IMR-90 (cell line): Measurements from ENCODE around the gene VPS13A. TPM values are rescaled to one million over a fixed set of nuclear protein-coding genes. Genes with fewer than 3 reads are reported as not detected.

Experiments
- ATAC-seq: fragments of 200-7000 bp; cut with Tn5 transposase; 2 replicates; pipeline ENCODE4 v1.9.1; 2020; ENCODE audit warnings: low read depth, mild to moderate bottlenecking, moderate library complexity
- BruUV-seq: library from RNA; stranded (reverse); fragments of 400-500 nt; replicated peaks from 2 replicates; lab custom pipeline; 2021; lab: Mats Ljungman, UMichigan
- CTCF ChIA-PET: fragments of 300-600 bp; formaldehyde crosslinking; extraction: SDS; loops from one replicate; lab custom pipeline; 2021; ENCODE audit warnings: antibody characterized with exemption; lab: Yijun Ruan, JAX
- POLR2A ChIA-PET: fragments of 300-600 bp; sonication (Branson Sonifier 250); formaldehyde crosslinking; loops from one replicate; lab custom pipeline; 2022; ENCODE audit warnings: antibody characterized with exemption; ENCODE audit not compliant: unreplicated experiment; lab: Charles Lee
- DNase-seq: peaks from one replicate; pipeline ENCODE4 v3.0.0; 2013
- H2AFZ ChIP-seq: replicated peaks from 2 replicates; pipeline ENCODE3; 2013; ENCODE audit warnings: low read length, mild to moderate bottlenecking; ENCODE audit not compliant: poor library complexity
- H2AK5ac ChIP-seq: 2 replicates; pipeline ENCODE4 v1.6.1; 2013; ENCODE audit warnings: low read depth, low read length, inconsistent platforms
- H2AK9ac ChIP-seq: replicated peaks from 2 replicates; pipeline ENCODE3; 2013; ENCODE audit warnings: mild to moderate bottlenecking, low read depth, low read length, moderate library complexity; ENCODE audit not compliant: poor library complexity
- H2BK120ac ChIP-seq: 2 replicates; pipeline ENCODE4 v1.6.1; 2013; ENCODE audit warnings: low read depth, low read length, inconsistent platforms
- H2BK15ac ChIP-seq: 3 replicates; pipeline ENCODE4 v1.6.1; 2013; ENCODE audit warnings: low read depth, low read length, inconsistent platforms
- H2BK20ac ChIP-seq: 2 replicates; pipeline ENCODE4 v1.6.1; 2013; ENCODE audit warnings: low read depth, mild to moderate bottlenecking, inconsistent platforms, low read length, moderate library complexity
- H2BK5ac ChIP-seq: 2 replicates; pipeline ENCODE4 v1.6.1; 2013; ENCODE audit warnings: mild to moderate bottlenecking, low read depth, low read length, inconsistent platforms; ENCODE audit not compliant: poor library complexity, severe bottlenecking
- H3K14ac ChIP-seq: replicated peaks from 2 replicates; pipeline ENCODE4 v1.6.1; 2013; ENCODE audit warnings: low read depth, low read length, inconsistent platforms
- H3K18ac ChIP-seq: 2 replicates; pipeline ENCODE4 v1.6.1; 2013; ENCODE audit warnings: low read depth, low read length, control low read depth
- H3K23ac ChIP-seq: 2 replicates; pipeline ENCODE4 v1.6.1; 2013; ENCODE audit warnings: low read depth, low read length, inconsistent platforms
- H3K27ac ChIP-seq: 2 replicates; pipeline ENCODE4 v1.5.1; 2013; ENCODE audit warnings: mild to moderate bottlenecking, control low read depth, low read length; ENCODE audit not compliant: insufficient read depth
- H3K27me3 ChIP-seq: 2 replicates; pipeline ENCODE4 v1.6.1; 2013; ENCODE audit warnings: low read length; ENCODE audit not compliant: control insufficient read depth, insufficient read depth
- H3K36me3 ChIP-seq: 2 replicates; pipeline ENCODE4 v1.6.1; 2013; ENCODE audit warnings: low read length, mixed read lengths; ENCODE audit not compliant: control insufficient read depth, insufficient read depth
- H3K4ac ChIP-seq: 2 replicates; pipeline ENCODE4 v1.6.1; 2013; ENCODE audit warnings: low read depth, low read length, inconsistent platforms
- H3K4me1 ChIP-seq: 2 replicates; pipeline ENCODE4 v1.6.1; 2013; ENCODE audit warnings: low read length, mixed read lengths; ENCODE audit not compliant: control insufficient read depth, insufficient read depth
- H3K4me2 ChIP-seq: 2 replicates; pipeline ENCODE4 v1.6.1; 2013; ENCODE audit warnings: low read depth, mild to moderate bottlenecking, control low read depth, low read length, moderate library complexity
- H3K4me3 ChIP-seq: 2 replicates; pipeline ENCODE4 v1.5.1; 2013; ENCODE audit warnings: low read depth, mild to moderate bottlenecking, control low read depth, low read length, moderate library complexity; ENCODE audit not compliant: insufficient read depth
- H3K56ac ChIP-seq: 2 replicates; pipeline ENCODE4 v1.6.1; 2013; ENCODE audit warnings: low read length, inconsistent platforms; ENCODE audit not compliant: insufficient read depth; ENCODE audit errors: extremely low read depth
- H3K79me1 ChIP-seq, 2 experiments: 2 replicates each; pipeline ENCODE4 v1.6.1; 2013; ENCODE audit warnings: low read length in 2 of 2, inconsistent platforms in 1 of 2, low read depth in 1 of 2
- H3K9ac ChIP-seq: 2 replicates; pipeline ENCODE4 v1.6.1; 2013; ENCODE audit warnings: low read depth, low read length, control low read depth
- H3K9me1 ChIP-seq: 2 replicates; pipeline ENCODE4 v1.6.1; 2013; ENCODE audit warnings: low read length, inconsistent platforms; ENCODE audit not compliant: insufficient read depth
- H3K9me3 ChIP-seq: 2 replicates; pipeline ENCODE4 v1.6.1; 2013; ENCODE audit warnings: low read length; ENCODE audit not compliant: control insufficient read depth, insufficient read depth
- H4K20me1 ChIP-seq: 2 replicates; pipeline ENCODE4 v1.6.1; 2013; ENCODE audit warnings: low read length, inconsistent platforms; ENCODE audit not compliant: insufficient read depth
- H4K5ac ChIP-seq: 2 replicates; pipeline ENCODE4 v1.6.1; 2013; ENCODE audit warnings: mild to moderate bottlenecking, low read depth, low read length, control low read depth
- H4K8ac ChIP-seq, 2 experiments: 2 replicates each; pipeline ENCODE4 v1.6.1; 2013; ENCODE audit warnings: low read depth in 2 of 2, low read length in 2 of 2, control low read depth in 1 of 2, inconsistent platforms in 1 of 2
- H4K91ac ChIP-seq: 2 replicates; pipeline ENCODE4 v1.6.1; 2013; ENCODE audit warnings: low read depth, low read length, inconsistent platforms; ENCODE audit not compliant: insufficient read depth
- BHLHE40 ChIP-seq: fragments of 150-350 bp; IDR thresholded peaks from 2 replicates; pipeline ENCODE4 v1.6.1; 2016; ENCODE audit warnings: mild to moderate bottlenecking, low read depth, low read length
- CEBPB ChIP-seq: IDR thresholded peaks from 2 replicates; pipeline ENCODE4 v1.6.1; 2012; ENCODE audit warnings: low read depth, low read length, improper control_type of control experiment
- CHD1 ChIP-seq: IDR thresholded peaks from 2 replicates; pipeline ENCODE4 v1.6.1; 2012; ENCODE audit warnings: low read depth, low read length, improper control_type of control experiment
- FOS ChIP-seq: fragments of 150-350 bp; IDR thresholded peaks from 2 replicates; pipeline ENCODE4 v1.6.1; 2016; ENCODE audit warnings: low read depth, low read length
- MAFK ChIP-seq: IDR thresholded peaks from 2 replicates; pipeline ENCODE4 v1.6.1; 2012; ENCODE audit warnings: low read depth, low read length, improper control_type of control experiment
- MAZ ChIP-seq: IDR thresholded peaks from 2 replicates; pipeline ENCODE4 v1.6.1; 2012; ENCODE audit warnings: low read depth, mild to moderate bottlenecking, low read length, improper control_type of control experiment, moderate library complexity, borderline replicate concordance
- MXI1 ChIP-seq: IDR thresholded peaks from 2 replicates; pipeline ENCODE4 v1.6.1; 2012; ENCODE audit warnings: low read depth, mild to moderate bottlenecking, low read length, moderate library complexity, borderline replicate concordance
- NFE2L2 ChIP-seq: fragments of 150-350 bp; IDR thresholded peaks from 2 replicates; pipeline ENCODE4 v1.6.1; 2016; ENCODE audit warnings: low read depth, mild to moderate bottlenecking, low read length
- POLR2A ChIP-seq: IDR thresholded peaks from 2 replicates; pipeline ENCODE4 v1.6.1; 2012; ENCODE audit warnings: mild to moderate bottlenecking, low read depth, low read length
- RAD21 ChIP-seq: IDR thresholded peaks from 2 replicates; pipeline ENCODE4 v1.6.1; 2012; ENCODE audit warnings: low read length, improper control_type of control experiment
- RCOR1 ChIP-seq: IDR thresholded peaks from 2 replicates; pipeline ENCODE4 v1.6.1; 2012; ENCODE audit warnings: mild to moderate bottlenecking, low read length, improper control_type of control experiment; ENCODE audit not compliant: insufficient replicate concordance
- RFX5 ChIP-seq: IDR thresholded peaks from 2 replicates; pipeline ENCODE4 v1.8.0; 2012; ENCODE audit warnings: low read depth, mild to moderate bottlenecking, low read length, moderate library complexity
- SMC3 ChIP-seq: fragments of 150-350 bp; IDR thresholded peaks from 2 replicates; pipeline ENCODE4 v1.6.1; 2016; ENCODE audit warnings: low read depth, mild to moderate bottlenecking, antibody characterized with exemption, low read length, moderate library complexity
- WGBS, 2 experiments: methylation state at CpG; one replicate each; pipeline versions ENCODE4 v1.1.5 to v1.1.7; 2013; ENCODE audit warnings: missing lambda C conversion rate in 2 of 2; ENCODE audit not compliant: insufficient read length in 1 of 2; ENCODE audit errors: extremely low coverage in 2 of 2; 5-methylcytosine and 5-hydroxymethylcytosine counted together
- dilution Hi-C: fragments of 300-500 bp; cut with HindIII; formaldehyde crosslinking; loops from one replicate; pipeline ENCODE4 v1.14.3; 2018; ENCODE audit warnings: low sequenced_read_pairs; ENCODE audit not compliant: unreplicated experiment
- in situ Hi-C: fragments of 300-500 bp; cut with MboI; formaldehyde crosslinking; loops from 3 replicates; pipeline ENCODE4 v1.14.3; 2019; ENCODE audit warnings: low sequenced_read_pairs, inconsistent platforms, mixed read lengths
- intact Hi-C: fragments of 100-400 bp; cut with micrococcal nuclease; formaldehyde crosslinking; loops from 2 replicates; pipeline ENCODE4 v1.10.0; 2022
- polyA plus RNA-seq, 3 experiments: library from polyadenylated mRNA; depleted of rRNA; stranded (reverse); fragments of >200 nt; gene quantifications; 2 replicates each; pipeline ENCODE4 v1.2.3, GENCODE V29; 2012; ENCODE audit warnings: low replicate concordance in 1 of 3
- total RNA-seq: library from RNA; depleted of rRNA; stranded (reverse); fragments of >200 nt; gene quantifications from 2 replicates; pipeline ENCODE4 v1.2.3, GENCODE V29; 2012
- TF ChIP-seq, protein P1 (sequence below): conservative IDR thresholded peaks from 2 replicates; pipeline ENCODE4 v1.5.1; 2012; ENCODE audit warnings: mild to moderate bottlenecking, low read depth, low read length, improper control_type of control experiment
- TF ChIP-seq, protein P2 (sequence below): fragments of 150-350 bp; IDR thresholded peaks from 2 replicates; pipeline ENCODE4 v1.6.1; 2017; ENCODE audit warnings: mild to moderate bottlenecking, antibody characterized with exemption, low read length, low read depth
- TF ChIP-seq, protein P3 (sequence below): fragments of 150-350 bp; IDR thresholded peaks from 2 replicates; pipeline ENCODE4 v1.6.1; 2016; ENCODE audit warnings: low read depth, mild to moderate bottlenecking, low read length, moderate library complexity, borderline replicate concordance

VPS13A gene
- total and polyA plus RNA-seq, 2 of the 4 experiments (the other 2 are of a cell fraction), result 10.4 to 26.5 TPM

DNA sequence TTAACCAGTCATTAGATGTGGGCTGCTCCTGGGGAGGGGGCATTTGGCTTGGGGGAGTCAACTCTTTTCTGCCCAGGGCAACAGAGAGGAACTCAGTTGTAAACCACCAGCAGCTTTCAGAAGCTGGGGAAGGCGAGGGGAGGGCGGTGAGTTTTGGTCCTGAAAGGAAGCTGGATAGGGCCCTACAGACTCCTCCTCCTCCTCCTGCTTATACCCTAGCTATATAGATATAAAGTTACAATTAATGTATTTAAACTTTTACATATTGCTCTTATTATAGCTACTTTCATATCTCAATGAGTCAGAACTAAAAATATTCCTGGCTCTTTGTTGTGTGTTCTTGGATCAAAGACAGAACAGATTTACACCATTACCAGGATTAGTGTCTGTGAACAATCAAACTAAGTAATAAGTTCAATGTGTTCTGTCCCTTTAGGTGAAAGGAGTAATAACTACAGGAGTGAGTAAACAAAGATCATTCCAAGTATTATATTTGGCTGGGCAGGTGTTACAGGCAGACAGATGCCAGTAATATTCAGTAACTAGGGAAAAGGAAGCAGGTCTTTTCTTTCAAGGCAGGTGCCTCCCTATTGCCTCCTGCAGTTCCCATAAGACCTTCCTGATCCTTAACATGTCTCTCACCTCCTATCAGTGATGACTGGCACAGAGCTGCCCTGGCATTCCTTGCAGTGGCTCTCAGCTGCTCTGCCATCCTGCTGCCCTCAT is 20.5 kb upstream of the VPS13A start:
- H4K5ac ChIP-seq, result no peak overlapping the region
- H3K4ac ChIP-seq, result no peak overlapping the region
- no peak overlapping the region for H2BK20ac ChIP-seq
- POLR2A ChIA-PET, result no interaction called here
- 0 out of 2 replicates have a peak, but pooled peaks cover 2% of the 10 kb centered on the region for H3K27me3 ChIP-seq
- H4K91ac ChIP-seq, result no peak overlapping the region
- H3K23ac ChIP-seq, result no peak overlapping the region
- no peak overlapping the region for H3K18ac ChIP-seq
- DNase-seq, result no peak
- H3K4me1 ChIP-seq, result no peaks in the 10 kb centered on the region
- no peak overlapping the region for H2BK5ac ChIP-seq
- ATAC-seq, result no peak
- BruUV-seq, result no TSS peak
- TF ChIP-seq, protein P1, sequence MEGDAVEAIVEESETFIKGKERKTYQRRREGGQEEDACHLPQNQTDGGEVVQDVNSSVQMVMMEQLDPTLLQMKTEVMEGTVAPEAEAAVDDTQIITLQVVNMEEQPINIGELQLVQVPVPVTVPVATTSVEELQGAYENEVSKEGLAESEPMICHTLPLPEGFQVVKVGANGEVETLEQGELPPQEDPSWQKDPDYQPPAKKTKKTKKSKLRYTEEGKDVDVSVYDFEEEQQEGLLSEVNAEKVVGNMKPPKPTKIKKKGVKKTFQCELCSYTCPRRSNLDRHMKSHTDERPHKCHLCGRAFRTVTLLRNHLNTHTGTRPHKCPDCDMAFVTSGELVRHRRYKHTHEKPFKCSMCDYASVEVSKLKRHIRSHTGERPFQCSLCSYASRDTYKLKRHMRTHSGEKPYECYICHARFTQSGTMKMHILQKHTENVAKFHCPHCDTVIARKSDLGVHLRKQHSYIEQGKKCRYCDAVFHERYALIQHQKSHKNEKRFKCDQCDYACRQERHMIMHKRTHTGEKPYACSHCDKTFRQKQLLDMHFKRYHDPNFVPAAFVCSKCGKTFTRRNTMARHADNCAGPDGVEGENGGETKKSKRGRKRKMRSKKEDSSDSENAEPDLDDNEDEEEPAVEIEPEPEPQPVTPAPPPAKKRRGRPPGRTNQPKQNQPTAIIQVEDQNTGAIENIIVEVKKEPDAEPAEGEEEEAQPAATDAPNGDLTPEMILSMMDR, result no peak
- TF ChIP-seq NFE2L2, result no peak
- TF ChIP-seq, protein P2, sequence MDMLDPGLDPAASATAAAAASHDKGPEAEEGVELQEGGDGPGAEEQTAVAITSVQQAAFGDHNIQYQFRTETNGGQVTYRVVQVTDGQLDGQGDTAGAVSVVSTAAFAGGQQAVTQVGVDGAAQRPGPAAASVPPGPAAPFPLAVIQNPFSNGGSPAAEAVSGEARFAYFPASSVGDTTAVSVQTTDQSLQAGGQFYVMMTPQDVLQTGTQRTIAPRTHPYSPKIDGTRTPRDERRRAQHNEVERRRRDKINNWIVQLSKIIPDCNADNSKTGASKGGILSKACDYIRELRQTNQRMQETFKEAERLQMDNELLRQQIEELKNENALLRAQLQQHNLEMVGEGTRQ, result no peak
- no peak for TF ChIP-seq CHD1
- TF ChIP-seq POLR2A, result no peak
- TF ChIP-seq CEBPB, result no peak
- no peak for TF ChIP-seq MXI1
- TF ChIP-seq RFX5, result no peak
- no peak for TF ChIP-seq RCOR1
- TF ChIP-seq MAFK, result no peak
- TF ChIP-seq SMC3, result no peak
- TF ChIP-seq MAZ, result no peak
- TF ChIP-seq, protein P3, sequence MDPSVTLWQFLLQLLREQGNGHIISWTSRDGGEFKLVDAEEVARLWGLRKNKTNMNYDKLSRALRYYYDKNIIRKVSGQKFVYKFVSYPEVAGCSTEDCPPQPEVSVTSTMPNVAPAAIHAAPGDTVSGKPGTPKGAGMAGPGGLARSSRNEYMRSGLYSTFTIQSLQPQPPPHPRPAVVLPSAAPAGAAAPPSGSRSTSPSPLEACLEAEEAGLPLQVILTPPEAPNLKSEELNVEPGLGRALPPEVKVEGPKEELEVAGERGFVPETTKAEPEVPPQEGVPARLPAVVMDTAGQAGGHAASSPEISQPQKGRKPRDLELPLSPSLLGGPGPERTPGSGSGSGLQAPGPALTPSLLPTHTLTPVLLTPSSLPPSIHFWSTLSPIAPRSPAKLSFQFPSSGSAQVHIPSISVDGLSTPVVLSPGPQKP, result no peak
- TF ChIP-seq BHLHE40, result no peak
- TF ChIP-seq RAD21, result no peak
- TF ChIP-seq FOS, result no peak
- H2AFZ ChIP-seq, result no peak overlapping the region
- no peak overlapping the region for H3K14ac ChIP-seq
- no peak overlapping the region for H3K27ac ChIP-seq
- no CpG with 5 or more reads among the region's 2 CpGs for WGBS, 2 experiments
- H2BK120ac ChIP-seq, result no peak overlapping the region
- no peaks in the 10 kb centered on the region for H3K9me3 ChIP-seq
- dilution Hi-C loops, result no loop called here
- no peaks in the 10 kb centered on the region for H3K9me1 ChIP-seq
- H3K9ac ChIP-seq, result no peak overlapping the region
- no peaks in the 10 kb centered on the region for H4K20me1 ChIP-seq
- in situ Hi-C loops, result loop anchor here (25.0 kb wide), 1 partner anchor 345 kb away; no protein-coding TSS in a partner anchor
- H2AK5ac ChIP-seq, result no peak overlapping the region; the same call in 1 of the 2 replicates
- H3K4me2 ChIP-seq, result no peak overlapping the region
- H4K8ac ChIP-seq, result no peak overlapping the region
- H2AK9ac ChIP-seq, result no peak overlapping the region
- no peaks in the 10 kb centered on the region for H3K79me1 ChIP-seq
- CTCF ChIA-PET, result no interaction called here
- H3K36me3 ChIP-seq, result no peaks in the 10 kb centered on the region
- H3K56ac ChIP-seq, result no peak overlapping the region
- no peak overlapping the region for H2BK15ac ChIP-seq
- H3K4me3 ChIP-seq, result no peak overlapping the region
- intact Hi-C loops, result no loop called here
